ENCODE results near the gene PDCD11.
A peak's percentile ranks its signal among the peaks of the same experiment; 100 is the strongest.

PDCD11 gene

GRCh38 chr10:103367379-103367781 lies 29.0 kb upstream of the PDCD11 start (continued):
- TF ChIP-seq, protein P1, sequence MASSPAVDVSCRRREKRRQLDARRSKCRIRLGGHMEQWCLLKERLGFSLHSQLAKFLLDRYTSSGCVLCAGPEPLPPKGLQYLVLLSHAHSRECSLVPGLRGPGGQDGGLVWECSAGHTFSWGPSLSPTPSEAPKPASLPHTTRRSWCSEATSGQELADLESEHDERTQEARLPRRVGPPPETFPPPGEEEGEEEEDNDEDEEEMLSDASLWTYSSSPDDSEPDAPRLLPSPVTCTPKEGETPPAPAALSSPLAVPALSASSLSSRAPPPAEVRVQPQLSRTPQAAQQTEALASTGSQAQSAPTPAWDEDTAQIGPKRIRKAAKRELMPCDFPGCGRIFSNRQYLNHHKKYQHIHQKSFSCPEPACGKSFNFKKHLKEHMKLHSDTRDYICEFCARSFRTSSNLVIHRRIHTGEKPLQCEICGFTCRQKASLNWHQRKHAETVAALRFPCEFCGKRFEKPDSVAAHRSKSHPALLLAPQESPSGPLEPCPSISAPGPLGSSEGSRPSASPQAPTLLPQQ (tag by site-specific recombination; IDR thresholded peaks at IDR 0.05): 0 out of 2 replicates have a peak, but pooled peaks have one; percentile 11
- TF ChIP-seq ZNF513 (tag by site-specific recombination; IDR thresholded peaks at IDR 0.05) (no peak), KLF16 (tag by site-specific recombination; IDR thresholded peaks at IDR 0.05) (no peak), ZNF2 (tag by site-specific recombination; IDR thresholded peaks at IDR 0.05) (0 out of 2 replicates have a peak, but pooled peaks have one; percentile 79), BCL11A (tag by site-specific recombination; IDR thresholded peaks at IDR 0.05; ENCODE audit: low read depth) (no peak), SP7 (tag by site-specific recombination; IDR thresholded peaks at IDR 0.05) (peak; percentile 69; the same call in 1 of the 2 replicates), ZNF518A (tag by site-specific recombination; conservative IDR thresholded peaks at IDR 0.05; ENCODE audit: low read depth) (peak; percentile 72), YY1 (tag by site-specific recombination; IDR thresholded peaks at IDR 0.05) (no peak), ZNF211 (tag by site-specific recombination; IDR thresholded peaks at IDR 0.05; ENCODE audit: low read depth) (no peak), TRIM28 (IDR thresholded peaks at IDR 0.05; ENCODE audit: borderline replicate concordance, low read length) (no peak), ZBTB1 (tag by site-specific recombination; IDR thresholded peaks at IDR 0.05) (no peak), ZNF341 (tag by site-specific recombination; IDR thresholded peaks at IDR 0.05; ENCODE audit: low read depth) (peak; percentile 78), SETDB1 (IDR thresholded peaks at IDR 0.05; ENCODE audit: insufficient read length, low read length) (peak; percentile 72), ZNF837 (tag by site-specific recombination; IDR thresholded peaks at IDR 0.05) (no peak), ZNF664 (tag by site-specific recombination; IDR thresholded peaks at IDR 0.05) (peak; percentile 42; the same call in 1 of the 2 replicates), ZNF416 (tag by site-specific recombination; IDR thresholded peaks at IDR 0.05) (no peak), ZNF155 (tag by site-specific recombination; IDR thresholded peaks at IDR 0.05) (no peak)
- TF ChIP-seq, protein P2, sequence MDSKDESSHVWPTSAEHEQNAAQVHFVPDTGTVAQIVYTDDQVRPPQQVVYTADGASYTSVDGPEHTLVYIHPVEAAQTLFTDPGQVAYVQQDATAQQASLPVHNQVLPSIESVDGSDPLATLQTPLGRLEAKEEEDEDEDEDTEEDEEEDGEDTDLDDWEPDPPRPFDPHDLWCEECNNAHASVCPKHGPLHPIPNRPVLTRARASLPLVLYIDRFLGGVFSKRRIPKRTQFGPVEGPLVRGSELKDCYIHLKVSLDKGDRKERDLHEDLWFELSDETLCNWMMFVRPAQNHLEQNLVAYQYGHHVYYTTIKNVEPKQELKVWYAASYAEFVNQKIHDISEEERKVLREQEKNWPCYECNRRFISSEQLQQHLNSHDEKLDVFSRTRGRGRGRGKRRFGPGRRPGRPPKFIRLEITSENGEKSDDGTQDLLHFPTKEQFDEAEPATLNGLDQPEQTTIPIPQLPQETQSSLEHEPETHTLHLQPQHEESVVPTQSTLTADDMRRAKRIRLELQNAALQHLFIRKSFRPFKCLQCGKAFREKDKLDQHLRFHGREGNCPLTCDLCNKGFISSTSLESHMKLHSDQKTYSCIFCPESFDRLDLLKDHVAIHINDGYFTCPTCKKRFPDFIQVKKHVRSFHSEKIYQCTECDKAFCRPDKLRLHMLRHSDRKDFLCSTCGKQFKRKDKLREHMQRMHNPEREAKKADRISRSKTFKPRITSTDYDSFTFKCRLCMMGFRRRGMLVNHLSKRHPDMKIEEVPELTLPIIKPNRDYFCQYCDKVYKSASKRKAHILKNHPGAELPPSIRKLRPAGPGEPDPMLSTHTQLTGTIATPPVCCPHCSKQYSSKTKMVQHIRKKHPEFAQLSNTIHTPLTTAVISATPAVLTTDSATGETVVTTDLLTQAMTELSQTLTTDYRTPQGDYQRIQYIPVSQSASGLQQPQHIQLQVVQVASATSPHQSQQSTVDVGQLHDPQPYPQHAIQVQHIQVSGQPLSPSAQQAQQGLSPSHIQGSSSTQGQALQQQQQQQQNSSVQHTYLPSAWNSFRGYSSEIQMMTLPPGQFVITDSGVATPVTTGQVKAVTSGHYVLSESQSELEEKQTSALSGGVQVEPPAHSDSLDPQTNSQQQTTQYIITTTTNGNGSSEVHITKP (tag by site-specific recombination; IDR thresholded peaks at IDR 0.05): no peak; the same call in 1 of the 2 replicates
- TF ChIP-seq, protein P3, sequence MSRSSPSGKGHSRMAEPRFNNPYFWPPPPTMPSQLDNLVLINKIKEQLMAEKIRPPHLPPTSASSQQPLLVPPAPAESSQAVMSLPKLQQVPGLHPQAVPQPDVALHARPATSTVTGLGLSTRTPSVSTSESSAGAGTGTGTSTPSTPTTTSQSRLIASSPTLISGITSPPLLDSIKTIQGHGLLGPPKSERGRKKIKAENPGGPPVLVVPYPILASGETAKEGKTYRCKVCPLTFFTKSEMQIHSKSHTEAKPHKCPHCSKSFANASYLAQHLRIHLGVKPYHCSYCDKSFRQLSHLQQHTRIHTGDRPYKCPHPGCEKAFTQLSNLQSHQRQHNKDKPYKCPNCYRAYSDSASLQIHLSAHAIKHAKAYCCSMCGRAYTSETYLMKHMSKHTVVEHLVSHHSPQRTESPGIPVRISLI (tag by site-specific recombination; IDR thresholded peaks at IDR 0.05): no peak
- TF ChIP-seq, protein P4, sequence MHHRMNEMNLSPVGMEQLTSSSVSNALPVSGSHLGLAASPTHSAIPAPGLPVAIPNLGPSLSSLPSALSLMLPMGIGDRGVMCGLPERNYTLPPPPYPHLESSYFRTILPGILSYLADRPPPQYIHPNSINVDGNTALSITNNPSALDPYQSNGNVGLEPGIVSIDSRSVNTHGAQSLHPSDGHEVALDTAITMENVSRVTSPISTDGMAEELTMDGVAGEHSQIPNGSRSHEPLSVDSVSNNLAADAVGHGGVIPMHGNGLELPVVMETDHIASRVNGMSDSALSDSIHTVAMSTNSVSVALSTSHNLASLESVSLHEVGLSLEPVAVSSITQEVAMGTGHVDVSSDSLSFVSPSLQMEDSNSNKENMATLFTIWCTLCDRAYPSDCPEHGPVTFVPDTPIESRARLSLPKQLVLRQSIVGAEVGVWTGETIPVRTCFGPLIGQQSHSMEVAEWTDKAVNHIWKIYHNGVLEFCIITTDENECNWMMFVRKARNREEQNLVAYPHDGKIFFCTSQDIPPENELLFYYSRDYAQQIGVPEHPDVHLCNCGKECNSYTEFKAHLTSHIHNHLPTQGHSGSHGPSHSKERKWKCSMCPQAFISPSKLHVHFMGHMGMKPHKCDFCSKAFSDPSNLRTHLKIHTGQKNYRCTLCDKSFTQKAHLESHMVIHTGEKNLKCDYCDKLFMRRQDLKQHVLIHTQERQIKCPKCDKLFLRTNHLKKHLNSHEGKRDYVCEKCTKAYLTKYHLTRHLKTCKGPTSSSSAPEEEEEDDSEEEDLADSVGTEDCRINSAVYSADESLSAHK (tag by site-specific recombination; IDR thresholded peaks at IDR 0.05): no peak
- TF ChIP-seq, protein P5, sequence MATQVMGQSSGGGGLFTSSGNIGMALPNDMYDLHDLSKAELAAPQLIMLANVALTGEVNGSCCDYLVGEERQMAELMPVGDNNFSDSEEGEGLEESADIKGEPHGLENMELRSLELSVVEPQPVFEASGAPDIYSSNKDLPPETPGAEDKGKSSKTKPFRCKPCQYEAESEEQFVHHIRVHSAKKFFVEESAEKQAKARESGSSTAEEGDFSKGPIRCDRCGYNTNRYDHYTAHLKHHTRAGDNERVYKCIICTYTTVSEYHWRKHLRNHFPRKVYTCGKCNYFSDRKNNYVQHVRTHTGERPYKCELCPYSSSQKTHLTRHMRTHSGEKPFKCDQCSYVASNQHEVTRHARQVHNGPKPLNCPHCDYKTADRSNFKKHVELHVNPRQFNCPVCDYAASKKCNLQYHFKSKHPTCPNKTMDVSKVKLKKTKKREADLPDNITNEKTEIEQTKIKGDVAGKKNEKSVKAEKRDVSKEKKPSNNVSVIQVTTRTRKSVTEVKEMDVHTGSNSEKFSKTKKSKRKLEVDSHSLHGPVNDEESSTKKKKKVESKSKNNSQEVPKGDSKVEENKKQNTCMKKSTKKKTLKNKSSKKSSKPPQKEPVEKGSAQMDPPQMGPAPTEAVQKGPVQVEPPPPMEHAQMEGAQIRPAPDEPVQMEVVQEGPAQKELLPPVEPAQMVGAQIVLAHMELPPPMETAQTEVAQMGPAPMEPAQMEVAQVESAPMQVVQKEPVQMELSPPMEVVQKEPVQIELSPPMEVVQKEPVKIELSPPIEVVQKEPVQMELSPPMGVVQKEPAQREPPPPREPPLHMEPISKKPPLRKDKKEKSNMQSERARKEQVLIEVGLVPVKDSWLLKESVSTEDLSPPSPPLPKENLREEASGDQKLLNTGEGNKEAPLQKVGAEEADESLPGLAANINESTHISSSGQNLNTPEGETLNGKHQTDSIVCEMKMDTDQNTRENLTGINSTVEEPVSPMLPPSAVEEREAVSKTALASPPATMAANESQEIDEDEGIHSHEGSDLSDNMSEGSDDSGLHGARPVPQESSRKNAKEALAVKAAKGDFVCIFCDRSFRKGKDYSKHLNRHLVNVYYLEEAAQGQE (tag by site-specific recombination; IDR thresholded peaks at IDR 0.05): no peak
